GM12874 (cell line): ENCODE measurements around the gene ADGRB3.

ENCODE experiments used
- CTCF ChIP-seq: IDR thresholded peaks from 2 replicates; pipeline ENCODE4 v1.5.1; 2011; ENCODE audit warnings: low read depth, mild to moderate bottlenecking, control low read depth, low read length, moderate library complexity; ENCODE audit not compliant: insufficient read depth

Gene ADGRB3

DNA sequence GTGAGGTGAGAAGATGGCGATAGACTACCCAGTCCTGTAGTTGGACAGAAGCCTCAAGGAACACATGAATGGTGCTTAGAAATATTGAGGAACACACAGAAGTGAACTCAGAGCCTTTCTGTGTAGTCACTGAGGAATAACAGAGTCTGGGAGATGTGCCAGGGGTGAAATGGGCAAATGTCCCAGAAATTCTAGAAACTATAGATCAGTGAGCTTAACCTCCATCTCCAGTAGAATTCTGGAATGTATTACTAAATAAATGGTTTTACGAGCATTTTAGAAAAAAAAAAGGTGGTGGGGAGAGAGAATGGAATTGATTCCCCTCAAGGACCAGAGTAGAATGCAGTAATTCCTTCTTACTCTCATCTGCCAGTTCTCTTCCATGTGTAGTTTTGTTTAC, 781.7 kb downstream of the ADGRB3 start:
- TF ChIP-seq CTCF: no peak

DNA sequence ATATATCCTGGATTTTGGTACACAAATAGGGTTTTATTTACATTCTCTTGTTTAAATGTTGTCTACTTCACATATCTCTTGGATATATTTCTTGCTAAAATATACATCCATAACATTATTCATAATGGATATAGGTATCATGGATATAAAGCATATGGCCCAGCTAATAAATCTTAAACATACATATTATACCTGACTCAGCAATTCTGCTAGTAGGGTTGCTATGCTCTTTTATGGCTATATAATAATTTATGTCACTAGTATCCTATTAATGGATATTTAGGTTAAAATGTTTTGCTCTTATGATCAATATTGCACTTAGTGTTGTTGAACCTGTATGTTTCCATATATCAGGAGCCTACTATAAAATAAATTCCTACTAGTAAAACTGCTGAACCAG, 786.2 kb downstream of the ADGRB3 start:
- no peak for TF ChIP-seq CTCF

DNA sequence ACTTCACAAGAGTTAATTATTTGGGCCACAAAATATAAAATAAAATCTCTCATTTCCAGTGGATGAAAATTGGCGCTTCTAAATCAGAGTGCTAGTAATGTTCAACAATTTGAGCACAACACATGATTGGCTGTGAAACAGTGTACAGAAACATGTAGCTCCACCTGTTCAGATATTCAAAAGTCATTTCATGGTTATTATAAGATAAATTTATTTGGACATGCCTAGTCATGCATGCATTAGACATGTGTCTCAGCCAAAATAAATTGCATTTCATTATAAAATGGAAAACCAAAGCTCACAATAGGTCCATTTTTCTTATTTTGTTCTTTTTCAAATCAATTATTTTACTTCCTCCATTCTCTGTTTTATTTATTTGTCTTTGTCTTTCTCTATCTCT, 786.9 kb downstream of the ADGRB3 start:
- TF ChIP-seq CTCF: no peak

DNA sequence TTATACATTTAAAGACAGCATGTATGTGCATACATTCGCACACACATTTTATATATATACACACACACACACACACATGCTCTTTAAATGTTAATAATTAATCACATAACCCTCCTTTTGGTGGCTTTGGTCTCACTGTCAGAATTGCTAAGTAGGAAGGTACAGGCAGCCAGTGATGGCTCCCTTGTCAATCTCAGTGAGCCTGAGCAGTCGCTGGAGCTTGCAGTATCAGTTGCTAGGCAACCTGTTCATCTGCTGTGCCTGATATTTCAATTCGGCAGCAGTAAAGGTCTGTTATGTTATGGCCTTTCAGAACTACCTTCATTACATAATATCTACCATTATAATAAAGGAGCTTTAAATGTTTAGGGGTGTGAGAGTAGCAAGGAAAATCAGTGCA, 787.4 kb downstream of the ADGRB3 start:
- TF ChIP-seq CTCF: no peak

- no peak for TF ChIP-seq CTCF
These were observed 788.7 kb downstream of the ADGRB3 start for GRCh38 chr6:69423785-69424184.

DNA sequence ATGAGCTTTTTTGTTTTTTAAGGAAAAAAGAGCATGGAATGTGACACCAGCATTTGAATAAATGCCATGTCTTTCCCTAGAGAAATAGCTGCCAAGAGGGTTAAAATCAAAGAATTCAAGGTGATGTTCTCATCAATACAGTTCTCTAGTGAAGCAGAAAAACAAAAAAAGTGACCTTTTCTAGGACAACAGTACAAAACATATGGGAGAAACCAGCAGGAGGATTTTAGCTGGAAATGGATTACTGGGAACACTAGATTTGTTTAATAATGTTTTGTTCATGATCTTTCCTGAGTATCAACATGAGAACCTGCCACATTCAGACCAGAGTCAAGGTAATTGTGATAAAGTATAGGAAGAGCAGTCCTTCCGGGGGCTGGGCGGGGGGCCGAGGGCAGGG, 789.5 kb downstream of the ADGRB3 start:
- no peak for TF ChIP-seq CTCF

DNA sequence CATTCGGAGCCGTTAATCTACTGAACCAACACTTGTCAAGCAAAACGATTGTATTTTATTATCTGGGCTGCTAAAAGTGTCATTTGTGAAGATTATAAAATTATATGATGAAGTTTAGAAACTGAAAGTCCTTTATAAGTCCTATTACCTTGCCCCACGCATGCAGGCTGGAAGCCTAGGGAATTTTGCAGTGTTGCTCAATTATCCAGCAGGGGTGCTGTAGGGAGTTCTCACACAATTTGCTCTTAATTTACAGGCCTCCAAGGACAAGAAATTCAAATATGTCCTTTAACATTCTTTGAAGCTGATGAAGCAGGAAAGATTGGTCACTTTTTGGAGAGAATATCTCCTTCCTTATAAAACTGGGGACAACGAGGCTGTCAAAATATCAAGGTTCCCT, 792.8 kb downstream of the ADGRB3 start:
- no peak for TF ChIP-seq CTCF

GRCh38 chr6:69438113-69438512, 803.0 kb downstream of the ADGRB3 start:
- no peak for TF ChIP-seq CTCF
